Activated naive CD4-positive, alpha-beta T cell treated with Interleukin-2 at 50 U/mL for 16 hours (primary cell): Measurements from ENCODE around the gene MYH6.

Source experiments
- DNase-seq: peaks from one replicate; pipeline ENCODE4 v3.0.0-alpha.2; 2020

MYH6 gene

DNA sequence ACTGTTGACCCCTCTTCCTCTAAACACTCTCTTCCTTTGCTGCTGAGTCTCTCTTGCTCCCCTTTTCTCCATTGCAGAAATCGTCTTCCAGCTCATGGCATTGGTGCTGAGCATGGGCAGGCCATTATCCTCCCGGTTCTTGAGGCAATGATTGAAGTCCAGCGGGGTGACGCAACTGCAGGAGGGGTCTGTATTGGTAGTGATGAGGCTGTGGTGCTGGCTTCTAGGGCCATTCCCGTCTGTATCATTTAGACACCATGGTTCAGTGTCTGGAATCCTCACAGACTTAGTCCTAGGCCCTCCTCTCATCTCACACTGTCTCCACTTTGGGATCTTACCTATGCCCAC is 54.7 kb downstream of the MYH6 start:
- DNase-seq, result no peak

DNA sequence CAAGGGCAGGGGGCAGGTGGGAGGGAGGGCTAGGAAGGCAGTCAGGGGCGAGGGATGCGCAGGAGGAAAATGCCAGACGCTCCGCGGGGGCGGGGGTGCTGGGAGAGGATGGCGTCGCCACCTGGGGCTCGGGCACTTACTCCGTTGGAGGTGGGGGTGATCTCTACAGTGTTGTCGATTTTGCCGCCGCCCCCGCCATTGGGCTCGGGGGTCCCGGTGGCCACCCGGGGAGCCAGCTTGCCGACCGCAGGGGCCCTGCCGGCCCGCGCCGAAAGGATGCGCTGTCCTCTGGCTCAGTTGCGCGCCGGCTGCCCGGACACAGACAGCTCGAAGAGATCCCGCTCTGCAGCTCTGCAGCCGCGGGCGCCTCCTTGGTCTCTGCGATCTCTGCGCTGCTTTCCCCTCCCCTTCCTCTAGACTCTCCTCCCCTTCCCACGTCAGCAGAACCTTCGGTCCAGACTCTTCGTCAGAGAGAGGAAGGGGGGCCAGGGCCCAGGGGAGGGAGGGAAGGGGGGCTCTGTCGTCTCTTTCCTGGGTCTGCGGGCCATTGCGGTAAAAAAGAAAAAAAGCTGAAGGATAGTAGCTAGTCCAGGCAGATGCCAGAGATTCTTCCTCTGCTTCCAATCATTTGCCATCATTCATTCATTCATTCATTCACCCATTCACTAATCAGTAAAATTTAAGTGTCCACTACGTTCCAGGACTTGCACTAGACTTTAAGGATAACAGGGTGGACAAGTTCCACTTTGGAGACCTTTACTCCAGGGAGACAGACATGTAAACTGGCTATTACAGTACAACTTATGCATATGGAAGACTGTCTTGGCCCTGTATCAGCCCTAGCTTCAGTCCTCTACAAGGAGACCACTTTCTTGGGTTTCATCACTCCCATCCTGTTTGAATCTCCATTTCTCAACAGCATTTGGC is 55.3 kb downstream of the MYH6 start, which contains the start of gene SLC22A17:
Gene SLC22A17 (minus strand): TSS at position 382 of the 927 bp plus-strand sequence.
- peak; percentile 49 for DNase-seq

DNA sequence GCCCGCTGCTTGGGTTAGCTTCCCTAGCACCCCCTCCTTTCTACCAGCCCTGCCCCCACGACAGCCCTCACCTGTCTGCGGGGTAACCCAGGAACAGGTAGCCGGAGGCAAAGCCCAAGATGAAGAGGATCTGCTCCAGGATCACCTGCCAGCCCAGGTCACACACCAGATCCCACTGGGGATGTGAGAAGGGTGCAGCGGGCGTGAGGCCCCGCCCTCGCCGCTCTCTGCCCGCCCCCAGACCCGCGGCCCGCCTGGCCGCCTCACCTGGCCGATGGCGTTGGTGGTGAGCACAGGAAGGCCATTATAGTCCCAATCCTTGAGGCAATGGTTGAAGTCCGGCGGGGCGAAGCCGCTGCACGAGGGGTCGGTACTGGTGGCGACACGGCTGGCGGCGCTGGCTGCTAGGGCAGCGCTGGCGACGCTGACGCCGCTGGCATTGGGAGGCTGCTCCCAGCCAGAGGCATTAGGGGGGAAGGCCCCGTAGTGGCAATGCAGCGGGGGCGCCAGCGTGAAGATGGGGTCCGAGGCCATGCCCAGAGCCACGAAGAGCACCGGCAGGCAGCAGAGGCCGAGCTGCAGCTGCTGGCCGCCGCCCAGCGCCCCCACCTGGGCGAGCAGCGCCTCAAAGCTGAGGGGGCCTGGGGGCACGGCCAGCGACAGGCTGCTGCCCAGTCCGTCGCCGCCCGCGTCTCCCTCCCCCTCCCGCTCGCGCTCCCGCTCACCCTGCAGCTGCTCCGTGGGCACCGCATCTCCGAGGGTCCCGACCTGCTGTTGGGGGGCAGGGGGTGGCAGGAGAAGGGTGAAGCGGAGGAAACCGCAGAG is 56.2 kb downstream of the MYH6 start:
- DNase-seq, result no peak

DNA sequence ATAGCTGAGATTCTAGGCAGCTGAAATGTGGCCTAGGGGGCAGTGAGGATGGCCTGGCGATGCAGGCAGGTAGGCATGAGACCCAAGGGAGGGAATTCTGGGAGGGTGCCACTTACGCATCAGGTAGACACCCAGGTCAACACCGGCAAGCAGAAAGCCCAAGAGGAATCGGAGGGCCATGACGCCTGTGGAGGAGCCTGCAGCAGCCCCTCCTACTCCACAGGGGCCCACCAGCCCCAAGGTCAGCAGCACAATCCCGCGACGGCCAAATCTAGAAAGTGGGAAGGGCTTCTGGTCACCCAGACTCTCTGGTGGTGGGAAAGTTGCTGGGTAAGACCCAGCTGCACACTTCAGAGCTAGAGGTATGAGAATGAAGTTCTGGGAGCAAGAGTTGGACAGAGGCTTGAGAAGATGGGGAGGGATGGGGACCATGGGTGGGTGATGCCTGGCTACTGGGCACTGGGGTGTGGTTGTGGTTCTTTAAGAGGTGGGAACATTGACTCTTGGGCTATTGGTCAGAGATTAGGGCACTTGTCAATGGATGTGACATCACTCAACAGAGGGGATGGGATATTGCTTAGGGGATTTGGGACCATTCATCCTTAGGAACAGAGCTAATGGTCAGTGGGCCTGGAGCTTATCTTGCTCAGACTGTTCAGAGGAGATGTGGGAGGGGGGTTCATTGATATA is 58.8 kb downstream of the MYH6 start:
- no peak for DNase-seq

- no peak for DNase-seq
Observed at GRCh38 chr14:23348297-23348655, 59.8 kb downstream of the MYH6 start.

GRCh38 chr14:23347406-23348296 is 60.4 kb downstream of the MYH6 start:
- DNase-seq, result no peak

- no peak for DNase-seq
Observed at GRCh38 chr14:23346693-23347405, 61.2 kb downstream of the MYH6 start.

- no peak for DNase-seq
Observed at GRCh38 chr14:23345987-23346692, 61.9 kb downstream of the MYH6 start.

DNA sequence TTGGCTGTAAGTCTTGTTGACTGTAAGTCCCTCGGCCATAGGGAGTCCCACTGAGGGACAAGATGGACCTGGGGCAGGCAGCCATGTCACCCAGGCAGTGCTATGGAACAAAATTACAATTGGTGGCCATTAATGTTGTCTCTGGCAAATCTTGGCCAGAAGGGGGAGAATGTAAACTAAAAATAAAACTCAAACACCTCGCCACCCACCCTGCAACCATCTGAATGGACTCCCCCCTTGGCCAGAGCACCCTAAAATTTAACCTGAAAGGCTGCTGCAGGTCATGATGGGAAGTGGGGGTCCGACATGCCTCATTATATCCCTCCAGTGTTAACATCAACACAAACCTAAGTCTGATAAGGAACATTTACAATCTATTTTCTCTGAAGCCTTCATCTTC is 63.6 kb downstream of the MYH6 start:
- DNase-seq, result no peak

- DNase-seq, result no peak
Observed at GRCh38 chr14:23339506-23340268, 68.4 kb downstream of the MYH6 start.

GRCh38 chr14:23335623-23336022 is 72.5 kb downstream of the MYH6 start:
- no peak for DNase-seq
